GM12801 (cell line): Measurements from ENCODE around the gene SHOC2.

Experiments
- TF ChIP-seq, protein P1 (sequence below): IDR thresholded peaks from one replicate; pipeline ENCODE4 v1.5.1; 2011; ENCODE audit warnings: control low read depth; ENCODE audit not compliant: insufficient read length; ENCODE audit errors: extremely low read depth

Gene SHOC2

DNA sequence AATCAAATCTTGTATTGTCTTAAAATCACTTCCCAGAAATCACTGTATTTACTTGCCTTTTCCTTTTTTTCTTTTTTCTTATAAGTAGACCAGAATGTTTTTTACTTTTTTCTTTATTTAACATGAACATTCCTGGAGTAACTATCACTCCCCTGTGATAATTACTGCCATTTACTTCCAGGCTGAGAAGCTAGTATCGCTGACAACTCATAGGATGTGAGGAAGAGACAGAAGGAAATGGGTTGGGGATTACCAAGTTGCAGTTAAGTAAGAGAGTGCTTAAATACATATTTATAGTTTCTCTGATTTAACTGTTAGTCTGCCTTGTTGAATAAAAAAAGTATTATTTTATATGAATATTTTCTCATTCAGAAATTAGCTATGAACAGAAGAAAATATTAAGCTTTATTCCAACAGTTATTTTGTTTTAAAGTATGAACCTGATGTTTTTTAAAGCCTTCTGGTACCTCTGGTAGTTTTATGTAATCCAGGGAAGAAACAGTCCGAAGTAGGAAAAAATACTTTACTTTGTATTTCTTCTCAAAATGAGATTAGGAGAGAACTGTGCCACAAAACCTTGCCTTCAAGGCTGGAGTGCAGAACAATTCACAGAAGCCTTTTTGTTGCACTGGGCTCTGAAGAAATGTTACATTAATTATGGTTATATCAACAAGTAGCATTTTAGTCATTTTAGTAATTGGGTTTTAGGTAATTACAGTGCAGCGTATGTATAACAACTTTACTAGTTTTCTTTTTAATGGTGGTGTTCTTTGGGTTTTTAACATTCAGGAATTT, 72.8 kb downstream of the SHOC2 start:
- TF ChIP-seq, protein P1, sequence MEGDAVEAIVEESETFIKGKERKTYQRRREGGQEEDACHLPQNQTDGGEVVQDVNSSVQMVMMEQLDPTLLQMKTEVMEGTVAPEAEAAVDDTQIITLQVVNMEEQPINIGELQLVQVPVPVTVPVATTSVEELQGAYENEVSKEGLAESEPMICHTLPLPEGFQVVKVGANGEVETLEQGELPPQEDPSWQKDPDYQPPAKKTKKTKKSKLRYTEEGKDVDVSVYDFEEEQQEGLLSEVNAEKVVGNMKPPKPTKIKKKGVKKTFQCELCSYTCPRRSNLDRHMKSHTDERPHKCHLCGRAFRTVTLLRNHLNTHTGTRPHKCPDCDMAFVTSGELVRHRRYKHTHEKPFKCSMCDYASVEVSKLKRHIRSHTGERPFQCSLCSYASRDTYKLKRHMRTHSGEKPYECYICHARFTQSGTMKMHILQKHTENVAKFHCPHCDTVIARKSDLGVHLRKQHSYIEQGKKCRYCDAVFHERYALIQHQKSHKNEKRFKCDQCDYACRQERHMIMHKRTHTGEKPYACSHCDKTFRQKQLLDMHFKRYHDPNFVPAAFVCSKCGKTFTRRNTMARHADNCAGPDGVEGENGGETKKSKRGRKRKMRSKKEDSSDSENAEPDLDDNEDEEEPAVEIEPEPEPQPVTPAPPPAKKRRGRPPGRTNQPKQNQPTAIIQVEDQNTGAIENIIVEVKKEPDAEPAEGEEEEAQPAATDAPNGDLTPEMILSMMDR, result no peak

DNA sequence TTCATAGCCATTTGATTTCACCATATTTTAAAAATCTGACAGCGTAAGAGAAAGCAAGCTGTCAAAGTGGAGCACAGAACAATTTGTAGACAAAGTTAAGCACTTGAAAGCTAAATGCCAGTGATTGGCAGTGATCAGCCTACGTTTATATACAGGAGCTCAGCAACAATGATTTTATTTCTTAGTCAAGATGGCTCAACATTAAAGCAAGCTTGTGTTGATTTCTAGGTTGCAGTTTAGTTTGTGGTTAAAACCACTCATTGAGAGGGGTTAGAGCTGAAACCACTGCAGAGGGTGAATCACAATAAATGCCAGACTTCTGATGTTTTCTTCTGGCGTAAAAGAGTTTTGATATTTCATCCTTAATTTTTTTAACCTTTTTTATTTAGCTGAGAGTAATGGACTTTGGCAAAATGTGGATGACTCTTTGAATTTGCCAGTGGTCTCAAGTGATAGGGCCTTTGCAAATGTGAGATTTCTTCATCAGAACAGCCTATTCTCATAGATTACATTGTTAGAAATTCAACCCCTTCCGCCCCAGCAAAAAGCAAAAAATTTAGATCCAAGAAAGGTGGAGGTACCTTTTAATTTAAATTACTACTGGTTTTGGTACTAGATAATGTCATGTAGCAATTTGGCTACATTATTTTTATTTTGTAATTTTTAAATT, 73.8 kb downstream of the SHOC2 start:
- TF ChIP-seq, protein P1, result no peak

DNA sequence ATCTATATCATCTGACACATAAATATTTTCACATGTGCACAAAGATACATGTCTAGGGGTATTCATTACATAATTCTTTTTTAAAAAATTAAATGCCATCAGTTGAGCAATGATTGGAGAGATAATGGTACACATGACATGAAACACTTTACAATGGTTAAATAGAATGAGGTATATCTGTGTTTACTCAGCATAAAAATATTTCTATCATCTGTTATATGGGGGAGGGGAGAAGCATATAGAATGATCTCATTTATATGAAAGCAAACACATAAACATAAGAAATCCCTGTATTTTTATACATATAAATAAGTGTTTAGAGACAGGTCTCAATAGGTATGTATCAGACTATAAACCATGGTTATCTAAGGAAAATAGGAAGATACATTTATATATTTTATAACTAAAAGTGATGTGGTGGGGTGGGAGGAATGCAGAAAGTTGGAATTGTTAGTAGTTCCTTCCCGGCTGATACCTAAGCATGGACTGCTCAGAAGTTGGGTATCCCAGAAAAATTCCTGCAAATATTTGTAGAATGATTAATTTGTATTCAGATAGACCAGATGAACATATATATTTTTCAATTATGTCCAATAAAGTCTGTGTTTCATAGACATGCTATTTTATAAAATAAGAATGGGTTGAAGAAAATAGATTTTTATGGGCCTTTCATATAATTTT, 75.1 kb downstream of the SHOC2 start:
- TF ChIP-seq, protein P1, result no peak

DNA sequence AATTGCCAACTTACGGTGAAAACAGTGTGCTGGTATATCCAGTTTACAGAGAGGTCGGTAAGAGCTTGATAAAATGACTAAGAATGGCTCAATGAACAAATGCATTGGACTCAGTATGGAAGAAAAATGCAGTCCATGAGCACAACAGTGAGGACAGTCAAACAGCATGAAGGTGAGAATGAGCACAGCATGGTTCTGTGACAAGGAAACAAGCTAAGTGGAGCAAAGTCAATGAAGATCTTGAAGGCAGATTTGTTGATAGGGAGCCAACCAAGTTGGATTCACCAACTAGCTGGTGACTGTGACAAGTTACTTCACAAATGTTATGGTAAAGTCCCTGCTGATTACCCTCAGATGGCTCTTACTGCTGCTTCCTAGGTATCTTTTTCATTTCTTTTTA, 75.9 kb downstream of the SHOC2 start:
- TF ChIP-seq, protein P1, result no peak

DNA sequence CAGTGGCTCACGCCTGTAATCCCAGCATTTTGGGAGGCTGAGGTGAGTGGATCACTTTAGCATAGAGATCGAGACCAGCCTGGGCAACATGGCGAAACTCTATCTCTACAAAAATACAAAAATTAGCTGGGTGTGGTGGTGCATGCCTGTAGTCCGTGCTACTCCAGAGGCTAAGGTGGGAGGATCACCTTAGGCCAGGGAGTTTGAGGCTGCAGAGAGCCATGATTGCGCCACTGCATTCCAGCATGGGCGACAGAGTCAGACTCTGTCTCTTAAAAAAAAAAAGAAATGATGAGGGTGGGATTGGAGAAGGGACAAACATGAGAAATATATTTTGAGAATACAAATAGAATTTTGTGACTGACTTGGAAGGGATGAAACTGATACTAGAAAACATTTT, 76.9 kb downstream of the SHOC2 start:
- TF ChIP-seq, protein P1, result no peak

DNA sequence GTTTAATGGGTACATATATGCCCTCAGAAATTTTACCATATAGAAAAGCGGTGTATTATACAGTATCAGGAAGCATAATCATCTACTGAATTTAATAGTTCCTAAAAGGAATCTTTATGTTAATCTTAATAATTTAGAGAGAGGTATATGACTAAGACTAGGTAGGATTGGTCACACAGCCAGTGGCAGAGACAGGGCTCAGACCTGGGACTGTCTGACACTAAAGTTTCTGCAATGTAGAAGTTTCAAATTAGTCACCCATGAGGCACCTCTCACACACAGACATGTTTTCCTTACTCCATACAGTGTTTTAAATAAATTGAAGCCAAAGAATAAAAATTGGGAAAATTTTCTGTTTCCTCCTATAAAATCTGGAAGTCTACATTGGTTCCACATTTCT, 84.6 kb downstream of the SHOC2 start:
- TF ChIP-seq, protein P1, result no peak

DNA sequence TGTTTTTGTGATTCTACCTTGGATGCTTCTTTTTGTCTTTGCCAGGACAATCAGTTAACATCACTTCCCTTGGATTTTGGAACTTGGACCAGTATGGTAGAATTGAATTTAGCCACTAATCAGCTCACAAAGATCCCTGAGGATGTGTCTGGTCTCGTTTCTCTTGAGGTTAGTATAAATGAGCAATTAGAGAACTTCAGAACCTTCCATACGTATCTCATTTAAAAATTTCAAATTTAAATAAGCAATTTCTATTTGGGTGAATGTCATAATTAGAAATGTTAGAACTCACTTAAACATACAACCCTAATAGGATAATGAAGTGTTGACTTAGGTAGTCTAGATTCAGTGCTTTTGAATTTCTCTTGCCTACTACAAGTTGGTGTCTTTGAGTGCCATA, 88.1 kb downstream of the SHOC2 start:
- TF ChIP-seq, protein P1, result no peak
